Esophagus squamous epithelium (tissue), 5 donors: ENCODE measurements around the gene TIAM2. TPM values are rescaled to one million over a fixed set of nuclear protein-coding genes. Genes with fewer than 3 reads are reported as not detected.

Experiments
- DNase-seq: peaks from one replicate; lab custom pipeline; 2025; lab: John Stamatoyannopoulos, UW
- H3K27ac ChIP-seq, 4 donors: fragments of 200-600 bp; sonication (generic); one replicate each; pipeline ENCODE4 v1.5.1; 2016 to 2019; ENCODE audit warnings: mild to moderate bottlenecking in 1 of 4
- H3K27me3 ChIP-seq, 4 donors: fragments of 200-600 bp; sonication (generic); 1 replicate in 3 of 4; 2 replicates in 1 of 4; pipeline versions ENCODE4 v1.5.1 to v1.6.0; 2017 to 2021; ENCODE audit warnings: antibody characterized with exemption in 1 of 4
- H3K36me3 ChIP-seq, 3 donors: fragments of 200-600 bp; sonication (generic); one replicate each; pipeline ENCODE4 v1.5.1; 2016 to 2019
- H3K4me1 ChIP-seq, 3 donors: fragments of 200-600 bp; sonication (generic); one replicate each; pipeline ENCODE4 v1.5.1; 2017 to 2019
- H3K4me3 ChIP-seq, 4 donors: fragments of 200-600 bp; sonication (generic); 1 replicate in 3 of 4; 2 replicates in 1 of 4; pipeline ENCODE4 v1.5.1; 2016 to 2019; ENCODE audit warnings: mild to moderate bottlenecking in 2 of 4, moderate library complexity in 1 of 4
- H3K9me3 ChIP-seq, 3 donors: fragments of 200-600 bp; sonication (generic); one replicate each; pipeline ENCODE4 v1.5.1; 2016 to 2019
- CTCF ChIP-seq, 6 experiments: fragments of 450-650 bp in 4 of 6; fragments of 200-600 bp in 2 of 6; sonication (generic) in 2 of 6; IDR thresholded peaks; one replicate each; pipeline ENCODE4 v1.5.1; 2016 to 2019; ENCODE audit warnings: antibody characterized with exemption in 6 of 6, mild to moderate bottlenecking in 4 of 6, moderate library complexity in 4 of 6
- POLR2A ChIP-seq, 4 donors: fragments of 450-650 bp; IDR thresholded peaks; one replicate each; pipeline ENCODE4 v1.6.1; 2017; ENCODE audit warnings: antibody characterized with exemption in 4 of 4, mild to moderate bottlenecking in 4 of 4, moderate library complexity in 3 of 4
- WGBS, 2 donors: methylation state at CpG; one replicate each; pipeline ENCODE4 v1.1.5; 2018; 5-methylcytosine and 5-hydroxymethylcytosine counted together
- intact Hi-C: fragments of 100-400 bp; cut with DNase I; formaldehyde crosslinking; loops from one replicate; pipeline ENCODE4 v1.15.0; 2022
- total RNA-seq, 4 donors: library from RNA; depleted of rRNA; stranded (reverse); fragments of >200 nt; gene quantifications; one replicate each; pipeline ENCODE4 v1.1.0, GENCODE V29; 2016
- donor health status: DM: yes; HTN: yes; CAD: no.

The TIAM2 gene
- total RNA-seq, 4 donors from 2014 or later, result 2.3 to 10.3 (median 5.6) TPM

- DNase-seq, result no peak
- Histone ChIP-seq H3K4me1 (peaks cover 0 to 8% (median 0%) of the 10 kb centered on the region in 3 donors), H3K27ac (peak overlapping the region in 2 of 4 donors; percentile 22 to 49), H3K9me3 (no peaks in the 10 kb centered on the region), H3K27me3 (no peaks in the 10 kb centered on the region), H3K4me3 (no peak overlapping the region), H3K36me3 (peaks cover 0 to 35% (median 4%) of the 10 kb centered on the region in 3 donors)
- intact Hi-C loops, result loop anchor here (5.0 kb wide), 1 partner anchor 70 kb away; no protein-coding TSS in a partner anchor
- TF ChIP-seq POLR2A (IDR thresholded peaks at IDR 0.05) (no peak), CTCF (IDR thresholded peaks at IDR 0.05) (no peak)
- WGBS, 2 donors, result 57 to 88% methylated on average over 5 of the region's 5 CpGs
These were observed 252.5 kb downstream of the TIAM2 start for GRCh38 chr6:155247618-155248007.

- H3K36me3 ChIP-seq, result peaks cover 0 to 42% (median 4%) of the 10 kb centered on the region in 3 donors
- peak overlapping the region in 2 of 4 donors; percentile 22 to 49 for H3K27ac ChIP-seq
- no peak for DNase-seq
- peaks cover 0 to 8% (median 0%) of the 10 kb centered on the region in 3 donors for H3K4me1 ChIP-seq
- H3K9me3 ChIP-seq, result no peaks in the 10 kb centered on the region
- peak in 5 of 6 experiments; percentile 55 to 72 (median 68) for TF ChIP-seq CTCF (IDR thresholded peaks at IDR 0.05)
- TF ChIP-seq POLR2A (IDR thresholded peaks at IDR 0.05), result no peak
- intact Hi-C loops, result loop anchor here (5.0 kb wide), 1 partner anchor 71 kb away; no protein-coding TSS in a partner anchor
- H3K4me3 ChIP-seq, result peak overlapping the region in 1 of 4 donors; percentile 24
- WGBS, 2 donors, result 61 to 62% methylated on average over 16 to 19 of the region's 30 CpGs
- no peaks in the 10 kb centered on the region for H3K27me3 ChIP-seq
These were observed 253.2 kb downstream of the TIAM2 start for GRCh38 chr6:155248008-155249001.

- H3K4me1 ChIP-seq, result peaks cover 0 to 8% (median 0%) of the 10 kb centered on the region in 3 donors
- TF ChIP-seq CTCF (IDR thresholded peaks at IDR 0.05) (no peak), POLR2A (IDR thresholded peaks at IDR 0.05) (no peak)
- DNase-seq, result no peak
- WGBS, 2 donors, result 90 to 91% methylated on average over 9 to 10 of the region's 10 CpGs
- no peak overlapping the region for H3K4me3 ChIP-seq
- H3K9me3 ChIP-seq, result no peaks in the 10 kb centered on the region
- intact Hi-C loops, result no loop called here
- H3K36me3 ChIP-seq, result peaks cover 0 to 67% (median 8%) of the 10 kb centered on the region in 3 donors
- no peak overlapping the region for H3K27ac ChIP-seq
- no peaks in the 10 kb centered on the region for H3K27me3 ChIP-seq
These were observed 255.7 kb downstream of the TIAM2 start for GRCh38 chr6:155250701-155251381.

- no peaks in the 10 kb centered on the region for H3K27me3 ChIP-seq
- no peaks in the 10 kb centered on the region for H3K9me3 ChIP-seq
- no peak overlapping the region for H3K4me3 ChIP-seq
- WGBS, 2 donors, result 93% methylated on average over 8 of the region's 8 CpGs
- DNase-seq, result no peak
- TF ChIP-seq CTCF (IDR thresholded peaks at IDR 0.05), result no peak
- no peak for TF ChIP-seq POLR2A (IDR thresholded peaks at IDR 0.05)
- no peak overlapping the region for H3K27ac ChIP-seq
- intact Hi-C loops, result no loop called here
- H3K36me3 ChIP-seq, result peaks cover 0 to 84% (median 8%) of the 10 kb centered on the region in 3 donors
- peaks cover 0 to 8% (median 0%) of the 10 kb centered on the region in 3 donors for H3K4me1 ChIP-seq
These were observed 257.5 kb downstream of the TIAM2 start for GRCh38 chr6:155252581-155252980.
